GM12878 (cell line): Measurements from ENCODE around the gene ULBP1. TPM values are rescaled to one million over a fixed set of nuclear protein-coding genes. Genes with fewer than 3 reads are reported as not detected.

Experiments used
- ATAC-seq: fragments of 200-7000 bp; cut with Tn5 transposase; 3 replicates; pipeline ENCODE4 v1.9.1; 2020; ENCODE audit warnings: mild to moderate bottlenecking, moderate library complexity
- BruUV-seq: library from RNA; stranded (reverse); fragments of 400-500 nt; replicated peaks from 2 replicates; lab custom pipeline; 2021; lab: Mats Ljungman, UMichigan
- CTCF ChIA-PET: fragments of 300-600 bp; sonication (Branson Sonifier 250); formaldehyde crosslinking; extraction: SDS; loops from one replicate; lab custom pipeline; 2021; ENCODE audit warnings: inconsistent platforms; lab: Yijun Ruan, JAX
- POLR2A ChIA-PET: fragments of 350-600 bp; formaldehyde crosslinking; extraction: SDS; loops from one replicate; lab custom pipeline; 2021; ENCODE audit warnings: inconsistent platforms; lab: Charles Lee
- RAD21 ChIA-PET: fragments of 300-600 bp; sonication (Branson Sonifier 250); formaldehyde crosslinking; loops from one replicate; lab custom pipeline; 2023; ENCODE audit warnings: antibody characterized with exemption; ENCODE audit not compliant: unreplicated experiment; lab: Charles Lee
- SMC1A ChIA-PET: fragments of 300-600 bp; sonication (Branson Sonifier 250); formaldehyde crosslinking; loops from one replicate; lab custom pipeline; 2023; ENCODE audit not compliant: unreplicated experiment, uncharacterized antibody; lab: Charles Lee
- DNase-seq: peaks from one replicate; pipeline ENCODE4 v3.0.0-alpha.2; 2011; ENCODE audit warnings: low read depth, low spot score
- FAIRE-seq: peaks from 3 replicates; lab custom pipeline; 2011; peaks lifted over from hg19 to GRCh38; lab: Jason Lieb, UNC
- H2AFZ ChIP-seq: 2 replicates; pipeline ENCODE4 v1.6.0; 2011; ENCODE audit warnings: low read depth, low read length, control low read depth; ENCODE audit not compliant: control insufficient read depth
- H3K27ac ChIP-seq: 2 replicates; pipeline ENCODE4 v1.5.1; 2011; ENCODE audit warnings: control low read depth; ENCODE audit not compliant: control insufficient read depth, insufficient read depth
- H3K27me3 ChIP-seq, 2 experiments: replicated peaks in 1 of 2; 2 replicates each; pipeline versions ENCODE4 v1.6.0 to v1.6.1; 2011; ENCODE audit warnings: low read length in 1 of 2; ENCODE audit not compliant: control insufficient read depth in 2 of 2, insufficient read depth in 2 of 2
- H3K36me3 ChIP-seq, 2 experiments: 2 replicates each; pipeline ENCODE4 v1.5.1; 2011; ENCODE audit warnings: low read length in 1 of 2; ENCODE audit not compliant: control insufficient read depth in 2 of 2, insufficient read depth in 2 of 2
- H3K4me1 ChIP-seq: 2 replicates; pipeline ENCODE4 v1.6.1; 2011; ENCODE audit warnings: mild to moderate bottlenecking, low read length, moderate library complexity, mixed read lengths; ENCODE audit not compliant: control insufficient read depth, insufficient read depth
- H3K4me2 ChIP-seq: 2 replicates; pipeline ENCODE4 v1.6.0; 2011; ENCODE audit warnings: control low read depth; ENCODE audit not compliant: control insufficient read depth, insufficient read depth
- H3K4me3 ChIP-seq: fragments of 200-600 bp; sonication (generic); 2 replicates; pipeline ENCODE4 v1.5.1; 2016
- H3K79me2 ChIP-seq: 2 replicates; pipeline ENCODE4 v1.6.0; 2011; ENCODE audit warnings: low read length; ENCODE audit not compliant: control insufficient read depth, insufficient read depth
- H3K9ac ChIP-seq: 2 replicates; pipeline ENCODE4 v1.8.0; 2011; ENCODE audit warnings: low read length, control low read depth, mixed read lengths; ENCODE audit not compliant: control insufficient read depth, insufficient read depth
- H3K9me3 ChIP-seq: replicated peaks from 3 replicates; pipeline ENCODE4 v1.5.1; 2011; ENCODE audit warnings: mild to moderate bottlenecking, low read length; ENCODE audit not compliant: control insufficient read depth, insufficient read depth
- H4K20me1 ChIP-seq: 2 replicates; pipeline ENCODE4 v1.6.0; 2011; ENCODE audit not compliant: control insufficient read depth, insufficient read depth
- BACH1 ChIP-seq: fragments of 450-650 bp; IDR thresholded peaks from 2 replicates; pipeline ENCODE4 v1.6.1; 2017; ENCODE audit warnings: mild to moderate bottlenecking, borderline replicate concordance
- CEBPB ChIP-seq, 2 experiments: fragments of 150-350 bp in 1 of 2; IDR thresholded peaks; 2 replicates each; pipeline ENCODE4 v1.6.1; 2012 to 2014; ENCODE audit warnings: low read depth in 2 of 2, low read length in 2 of 2, borderline replicate concordance in 1 of 2, inconsistent platforms in 1 of 2
- FOXK2 ChIP-seq: fragments of 450-650 bp; IDR thresholded peaks from 2 replicates; pipeline ENCODE4 v1.6.1; 2017; ENCODE audit warnings: mild to moderate bottlenecking, moderate library complexity
- HSF1 ChIP-seq: fragments of 150-350 bp; IDR thresholded peaks from 2 replicates; pipeline ENCODE4 v1.6.1; 2014; ENCODE audit warnings: mild to moderate bottlenecking, low read depth, low read length
- IRF4 ChIP-seq: IDR thresholded peaks from 2 replicates; pipeline ENCODE4 v1.6.1; 2011; ENCODE audit warnings: low read depth, low read length
- SUZ12 ChIP-seq: fragments of 200-600 bp; sonication (generic); IDR thresholded peaks from one replicate; pipeline ENCODE4 v1.6.1; 2018; ENCODE audit warnings: antibody characterized with exemption, mild to moderate bottlenecking; ENCODE audit not compliant: unreplicated experiment
- WGBS: methylation state at CpG from one replicate; pipeline ENCODE4 v1.1.6; 2016; ENCODE audit warnings: low lambda C conversion rate; ENCODE audit not compliant: insufficient replicate concordance, insufficient coverage; ENCODE audit errors: missing lambda C conversion rate; 5-methylcytosine and 5-hydroxymethylcytosine counted together
- in situ Hi-C: fragments of 300-500 bp; cut with MboI; formaldehyde crosslinking; loops from 9 replicates; pipeline ENCODE4 v1.14.3; 2018; ENCODE audit warnings: mixed read lengths
- intact Hi-C: fragments of 100-400 bp; cut with micrococcal nuclease; formaldehyde crosslinking; loops from one replicate; pipeline ENCODE4 v1.14.2; 2022; ENCODE audit not compliant: unreplicated experiment
- polyA plus RNA-seq, 11 experiments: library from polyadenylated mRNA; depleted of rRNA in 4 of 11; unstranded in 6 of 11; stranded (reverse) in 5 of 11; fragments of >200 nt; fragmentation: Nextera tagmentation in 4 of 11; fragmentation: Illumina TruSeq in 1 of 11; extraction: Ambion mirVana in 4 of 11; extraction: Trizol in 1 of 11; gene quantifications; 1 replicate in 1 of 11; 2 replicates in 10 of 11; pipeline versions ENCODE4 v1.2.1 to v1.2.3, GENCODE V29; 2011 to 2016; ENCODE audit warnings: inconsistent platforms in 2 of 11, missing spikeins in 2 of 11, low read depth in 1 of 11
- total RNA-seq, 4 experiments: library from RNA; depleted of rRNA in 3 of 4; stranded (reverse); fragments of >200 nt in 3 of 4; fragmentation: Illumina TruSeq in 1 of 4; extraction: Trizol in 1 of 4; gene quantifications; 2 replicates each; pipeline versions ENCODE4 v1.2.1 to v1.2.3, GENCODE V29; 2013 to 2021

ULBP1 gene
- total and polyA plus RNA-seq, 10 of the 15 experiments (the other 5 are each of a cell fraction or from before 2014, with no cell fraction given): 0.02 to 0.12 (median 0.04) TPM; not detected in 7

GRCh38 chr6:149983145-149983544 is 19.4 kb downstream of the ULBP1 start:
- Histone ChIP-seq H3K4me3 (no peak overlapping the region), H3K36me3 (no peaks in the 10 kb centered on the region), H2AFZ (no peak overlapping the region), H3K4me2 (no peak overlapping the region), H3K9ac (no peak overlapping the region), H3K27me3 (peaks cover under 1 to 3% of the 10 kb centered on the region in 2 experiments; a peak in 3 of 4 replicates), H4K20me1 (no peaks in the 10 kb centered on the region), H3K79me2 (no peaks in the 10 kb centered on the region), H3K9me3 (no peaks in the 10 kb centered on the region), H3K27ac (no peak overlapping the region), H3K4me1 (no peaks in the 10 kb centered on the region)
- ChIA-PET RAD21 (no interaction called here), SMC1A (no interaction called here), CTCF (no interaction called here), POLR2A (interaction anchor here (0.6 kb wide), 2 partner anchors 11 to 422 kb away, joined by 3 to 4 read pairs; no protein-coding TSS in a partner anchor)
- DNase-seq (no peak), ATAC-seq (no peak), FAIRE-seq (no peak)
- intact Hi-C loops (no loop called here), in situ Hi-C loops (no loop called here)
- no TSS peak for BruUV-seq
- no peak for TF ChIP-seq BACH1
- no peak for TF ChIP-seq SUZ12
- no peak for TF ChIP-seq IRF4
- TF ChIP-seq CEBPB (IDR thresholded peaks at IDR 0.05; ENCODE audit: borderline replicate concordance in 1 of 2, low read depth in 2 of 2, low read length in 2 of 2): no peak
- WGBS: 49% methylated on average over 9 of the region's 9 CpGs

GRCh38 chr6:149984773-149985172 is 21.0 kb downstream of the ULBP1 start:
- ChIA-PET RAD21 (no interaction called here), CTCF (no interaction called here), POLR2A (interaction anchor here (0.7 to 1.3 kb wide), 3 partner anchors 8 to 35 kb away, joined by 3 read pairs; no protein-coding TSS in a partner anchor), SMC1A (interaction anchor here (0.6 to 0.8 kb wide), 2 partner anchors 22 to 848 kb away, joined by 3 read pairs; no protein-coding TSS in a partner anchor)
- Histone ChIP-seq H3K27me3 (peaks cover 8 to 9% of the 10 kb centered on the region in 2 experiments; a peak in 3 of 4 replicates), H3K36me3 (no peaks in the 10 kb centered on the region), H4K20me1 (no peaks in the 10 kb centered on the region), H3K79me2 (no peaks in the 10 kb centered on the region), H3K4me1 (no peaks in the 10 kb centered on the region), H3K4me3 (no peak overlapping the region), H3K4me2 (no peak overlapping the region), H3K27ac (no peak overlapping the region), H3K9ac (no peak overlapping the region), H2AFZ (no peak overlapping the region), H3K9me3 (peaks cover 5% of the 10 kb centered on the region; the same call in 1 of the 3 replicates)
- TF ChIP-seq HSF1 (no peak), FOXK2 (no peak)
- WGBS: 76% methylated on average over 5 of the region's 5 CpGs
- FAIRE-seq (no peak), DNase-seq (no peak), ATAC-seq (no peak)
- in situ Hi-C loops (no loop called here), intact Hi-C loops (no loop called here)
- BruUV-seq: no TSS peak
